AG04450 (cell line): ENCODE measurements around the gene IGFBP4. TPM values are rescaled to one million over a fixed set of nuclear protein-coding genes. Genes with fewer than 3 reads are reported as not detected.

Experiments
- CTCF ChIA-PET: fragments of 300-600, 350-600 bp; formaldehyde crosslinking; extraction: SDS; loops from one replicate; lab custom pipeline; 2022; ENCODE audit warnings: antibody characterized with exemption, inconsistent platforms; lab: Charles Lee
- POLR2A ChIA-PET: fragments of 350-600 bp; formaldehyde crosslinking; extraction: SDS; loops from one replicate; lab custom pipeline; 2021; ENCODE audit warnings: antibody characterized with exemption, inconsistent platforms; lab: Yijun Ruan, JAX
- DNase-seq: peaks from one replicate; pipeline ENCODE4 v3.0.0-alpha.2; 2011; ENCODE audit warnings: low read depth, low spot score
- H3K27ac ChIP-seq: one replicate; pipeline ENCODE4 v1.5.1; 2012; ENCODE audit warnings: low read depth, low read length, control low read depth
- H3K27me3 ChIP-seq: one replicate; pipeline ENCODE4 v1.6.0; 2012; ENCODE audit warnings: low read length; ENCODE audit not compliant: control insufficient read depth, insufficient read depth
- H3K4me3 ChIP-seq: 2 replicates; pipeline ENCODE4 v1.5.1; 2011; ENCODE audit warnings: mild to moderate bottlenecking, low read depth, low read length, control low read depth
- H3K9me3 ChIP-seq: 2 replicates; pipeline ENCODE4 v1.5.1; 2012; ENCODE audit warnings: low read length; ENCODE audit not compliant: control insufficient read depth, insufficient read depth
- CTCF ChIP-seq: IDR thresholded peaks from 2 replicates; pipeline ENCODE4 v1.5.1; 2011; ENCODE audit warnings: low read depth, low read length, control low read depth, inconsistent platforms
- polyA plus RNA-seq: library from polyadenylated mRNA; depleted of rRNA; stranded (reverse); fragments of >200 nt; gene quantifications from 2 replicates; pipeline ENCODE4 v1.2.3, GENCODE V29; 2011

Gene IGFBP4
- polyA plus RNA-seq, 1 experiment: 1,026 TPM

DNA sequence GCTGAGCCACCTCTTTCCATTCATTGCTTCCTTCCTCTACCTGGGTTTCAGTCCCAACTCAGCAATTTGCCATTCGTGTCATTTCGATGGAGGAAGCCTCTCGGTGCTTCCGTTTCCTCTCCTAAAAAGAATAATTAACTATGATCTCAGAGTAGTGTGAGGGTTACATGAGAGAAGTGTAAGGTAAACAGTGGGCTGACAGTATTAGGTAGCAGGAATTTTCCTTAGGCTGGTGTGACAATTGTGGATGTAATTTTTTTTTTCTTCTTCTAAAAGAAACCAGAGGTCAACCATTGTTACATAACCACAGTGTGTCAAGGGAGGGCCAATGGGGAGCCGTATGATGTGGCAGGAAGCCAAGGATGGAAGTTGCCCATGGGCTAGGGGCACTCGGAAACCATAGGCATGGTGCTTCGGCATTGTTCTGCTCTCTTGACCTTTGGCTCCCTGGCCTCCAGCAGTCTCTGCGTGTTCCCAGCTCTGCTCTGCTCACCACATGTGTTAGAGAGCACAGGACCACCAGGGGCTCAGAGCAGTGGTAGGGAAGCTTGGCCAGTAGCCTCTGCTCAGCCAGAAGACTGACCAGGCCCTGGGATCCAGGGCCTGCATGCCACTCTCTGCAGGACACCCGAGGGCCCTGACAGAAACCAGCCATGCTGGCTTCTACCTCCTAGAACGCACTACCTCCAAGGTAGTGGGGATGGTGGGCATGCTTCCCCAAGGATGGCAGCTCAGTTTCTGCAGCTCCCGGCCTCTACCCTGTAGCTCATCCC, 23.5 kb upstream of the IGFBP4 start:
- no peaks in the 10 kb centered on the region for H3K27me3 ChIP-seq
- H3K4me3 ChIP-seq: no peak overlapping the region
- DNase-seq: no peak
- POLR2A ChIA-PET: no interaction called here
- no peak for TF ChIP-seq CTCF
- H3K9me3 ChIP-seq: no peaks in the 10 kb centered on the region
- H3K27ac ChIP-seq: no peak overlapping the region
- CTCF ChIA-PET: no interaction called here

DNA sequence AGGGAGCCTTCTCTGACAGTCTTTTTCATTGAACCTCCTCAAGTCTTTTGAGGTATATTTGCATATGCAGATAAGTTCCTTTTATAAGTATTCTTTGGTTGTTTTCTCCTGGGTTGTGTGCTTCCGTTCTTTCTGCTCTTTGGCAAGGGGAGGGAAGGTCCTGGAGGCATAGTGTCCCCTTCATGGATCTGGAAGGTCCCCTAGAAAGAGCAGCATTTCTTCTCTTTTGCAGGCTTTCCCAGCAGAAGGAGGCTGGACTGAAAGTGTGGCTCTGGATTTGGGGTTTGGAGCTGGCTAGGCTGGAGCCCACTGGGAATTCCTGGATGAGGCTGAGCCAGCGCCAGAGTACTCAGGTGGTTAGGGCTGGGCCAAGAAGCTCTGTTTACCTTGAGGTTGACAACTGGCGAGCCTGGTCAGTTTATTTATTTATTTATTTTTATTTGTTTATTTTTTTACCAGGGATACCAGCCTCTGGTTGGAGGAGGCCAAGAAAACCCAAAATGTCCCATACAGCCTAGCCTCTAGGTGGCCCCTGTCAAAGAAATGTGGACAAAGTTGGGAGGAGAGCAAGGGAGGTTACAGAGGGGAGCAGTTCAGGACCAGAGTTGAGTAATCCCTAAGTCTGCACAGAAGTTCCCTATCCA, 20.1 kb upstream of the IGFBP4 start:
- H3K9me3 ChIP-seq: no peaks in the 10 kb centered on the region
- no peak overlapping the region for H3K4me3 ChIP-seq
- H3K27me3 ChIP-seq: no peaks in the 10 kb centered on the region
- no peak for DNase-seq
- ChIA-PET POLR2A (interaction anchor here (0.9 kb wide), 1 partner anchor 32 kb away, joined by 3 read pairs; no protein-coding TSS in a partner anchor), CTCF (interaction anchor here (0.6 to 0.8 kb wide), 2 partner anchors 24 to 137 kb away, joined by 3 to 5 read pairs; no protein-coding TSS in a partner anchor)
- no peak for TF ChIP-seq CTCF
- no peak overlapping the region for H3K27ac ChIP-seq

DNA sequence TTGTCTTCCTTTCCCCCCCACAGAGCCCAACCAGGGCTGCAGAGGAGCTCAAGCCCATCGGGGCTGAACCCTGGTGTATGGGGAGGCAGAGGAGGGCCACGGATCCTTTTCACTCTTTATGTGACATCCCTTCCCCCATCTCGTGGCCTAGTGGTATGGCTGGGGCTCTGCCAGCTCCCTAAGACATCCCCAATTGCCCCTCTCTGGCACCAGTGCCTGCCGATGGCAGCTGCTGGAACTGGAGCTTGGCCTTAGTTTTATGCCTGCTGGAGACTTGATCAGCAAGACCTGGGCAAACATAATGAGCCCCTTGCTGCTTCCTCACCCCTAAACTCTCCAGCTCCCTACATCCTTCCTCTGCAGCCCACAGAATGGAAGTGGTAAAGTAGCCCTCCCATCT, 17.5 kb upstream of the IGFBP4 start:
- Histone ChIP-seq H3K27me3 (peaks cover 3% of the 10 kb centered on the region), H3K27ac (no peak overlapping the region), H3K9me3 (no peaks in the 10 kb centered on the region), H3K4me3 (no peak overlapping the region)
- TF ChIP-seq CTCF: no peak
- ChIA-PET POLR2A (no interaction called here), CTCF (no interaction called here)
- DNase-seq: no peak

- DNase-seq: no peak
- no peak overlapping the region for H3K4me3 ChIP-seq
- TF ChIP-seq CTCF: no peak
- CTCF ChIA-PET: interaction anchor here (0.5 to 0.9 kb wide), 2 partner anchors 28 to 106 kb away, joined by 3 to 4 read pairs; no protein-coding TSS in a partner anchor
- H3K27me3 ChIP-seq: peaks cover 3% of the 10 kb centered on the region
- H3K9me3 ChIP-seq: no peaks in the 10 kb centered on the region
- POLR2A ChIA-PET: no interaction called here
- no peak overlapping the region for H3K27ac ChIP-seq
Measured at GRCh38 chr17:40427002-40427491, 16.2 kb upstream of the IGFBP4 start.
